HG03280 (cell line): Measurements from ENCODE around the gene MFSD8.
"Not testable (repeated sequence)": the region's sequence is repeated elsewhere in the genome, so short reads cannot be mapped to it uniquely, and the experiment has no call there.

Experiments used
- ATAC-seq: cut with Tn5 transposase; IDR thresholded peaks from one replicate; pipeline ENCODE4 v1.9.1; 2021; ENCODE audit warnings: mild to moderate bottlenecking, moderate library complexity; ENCODE audit not compliant: unreplicated experiment

Gene MFSD8, protein sequence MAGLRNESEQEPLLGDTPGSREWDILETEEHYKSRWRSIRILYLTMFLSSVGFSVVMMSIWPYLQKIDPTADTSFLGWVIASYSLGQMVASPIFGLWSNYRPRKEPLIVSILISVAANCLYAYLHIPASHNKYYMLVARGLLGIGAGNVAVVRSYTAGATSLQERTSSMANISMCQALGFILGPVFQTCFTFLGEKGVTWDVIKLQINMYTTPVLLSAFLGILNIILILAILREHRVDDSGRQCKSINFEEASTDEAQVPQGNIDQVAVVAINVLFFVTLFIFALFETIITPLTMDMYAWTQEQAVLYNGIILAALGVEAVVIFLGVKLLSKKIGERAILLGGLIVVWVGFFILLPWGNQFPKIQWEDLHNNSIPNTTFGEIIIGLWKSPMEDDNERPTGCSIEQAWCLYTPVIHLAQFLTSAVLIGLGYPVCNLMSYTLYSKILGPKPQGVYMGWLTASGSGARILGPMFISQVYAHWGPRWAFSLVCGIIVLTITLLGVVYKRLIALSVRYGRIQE

DNA sequence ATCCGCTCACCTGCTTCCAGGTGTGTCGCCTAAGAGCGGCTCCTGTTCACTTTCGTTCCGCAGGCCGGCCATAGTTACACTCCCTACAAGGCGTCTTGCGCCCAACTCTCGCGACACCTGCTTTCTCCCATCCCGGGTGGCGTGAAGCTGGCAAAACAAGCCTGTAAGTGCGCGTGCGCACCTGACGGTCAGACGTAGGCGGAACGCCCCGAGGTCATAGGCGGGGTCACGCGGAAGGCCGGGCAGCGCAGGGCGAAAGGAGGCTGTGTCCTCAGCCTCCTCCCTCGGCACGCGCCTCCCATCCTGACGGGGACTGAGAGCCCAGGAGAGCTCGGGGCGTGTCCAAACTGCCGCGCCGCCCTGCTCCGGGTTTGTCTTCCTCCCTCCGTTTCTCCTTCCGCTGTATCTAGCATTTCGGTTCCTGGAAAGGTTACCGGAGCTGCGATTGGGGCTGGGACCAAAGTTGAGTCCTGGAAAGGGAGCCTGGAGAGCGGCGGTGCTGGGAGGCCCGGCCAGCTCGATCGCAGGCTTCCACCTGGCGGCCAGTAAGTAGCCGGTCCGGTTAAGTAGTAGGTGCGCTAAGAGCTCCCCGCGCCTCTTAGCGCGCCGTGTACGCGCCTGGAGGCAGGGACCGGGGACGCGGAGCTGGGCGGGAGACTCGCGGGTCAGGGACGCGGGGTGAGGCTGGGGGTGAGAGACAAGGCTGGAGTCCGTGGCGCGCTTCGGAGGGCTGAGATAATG, at the start of gene MFSD8, which contains the start of gene ABHD18:
Gene MFSD8, minus strand, starts transcription at position 112 of the 741 bp plus-strand sequence. Its CDS starts 40 bp downstream, at position 72.
Gene ABHD18, plus strand, starts transcription at position 345 of the 741 bp plus-strand sequence. CDS start 17,550 bp downstream, outside the sequence.
- peak; percentile 94 for ATAC-seq

DNA sequence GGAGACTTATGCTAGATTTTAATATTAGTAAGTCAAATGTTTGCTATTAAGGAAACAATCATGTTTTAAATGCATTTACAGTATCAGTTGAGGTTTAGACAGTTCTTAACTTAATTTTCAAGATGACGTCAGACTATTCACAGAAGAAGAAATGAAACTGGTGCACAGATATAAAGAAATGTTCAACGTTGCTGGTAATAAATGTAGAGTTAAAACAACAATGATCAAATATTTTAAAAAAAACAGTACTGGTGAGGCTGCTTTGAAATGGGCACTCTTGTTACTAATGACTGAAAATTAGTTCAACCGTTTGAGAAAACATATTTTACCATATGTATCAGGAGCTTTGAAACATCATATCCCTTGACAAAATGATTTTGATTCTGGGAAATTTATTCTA, 44.5 kb upstream of the MFSD8 start:
- no peak for ATAC-seq

DNA sequence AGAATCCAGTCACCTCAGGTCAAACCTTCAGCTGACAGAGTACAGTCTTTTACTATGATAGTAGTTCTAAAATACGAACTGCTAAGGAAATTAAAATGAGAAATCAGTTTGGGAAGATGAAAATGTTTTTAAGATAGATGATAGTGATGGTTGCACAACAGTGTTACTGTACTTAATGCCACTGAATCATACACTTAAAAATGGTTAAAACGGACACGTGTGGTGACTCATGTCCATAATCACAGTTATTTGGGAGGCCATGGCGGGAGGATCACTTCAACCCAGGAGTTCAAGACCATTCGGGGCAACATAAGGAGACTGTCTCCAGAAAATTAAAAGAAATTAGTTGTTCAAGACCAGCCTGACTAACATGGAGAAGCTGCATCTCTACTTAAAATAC, 41.6 kb upstream of the MFSD8 start:
- no peak for ATAC-seq

DNA sequence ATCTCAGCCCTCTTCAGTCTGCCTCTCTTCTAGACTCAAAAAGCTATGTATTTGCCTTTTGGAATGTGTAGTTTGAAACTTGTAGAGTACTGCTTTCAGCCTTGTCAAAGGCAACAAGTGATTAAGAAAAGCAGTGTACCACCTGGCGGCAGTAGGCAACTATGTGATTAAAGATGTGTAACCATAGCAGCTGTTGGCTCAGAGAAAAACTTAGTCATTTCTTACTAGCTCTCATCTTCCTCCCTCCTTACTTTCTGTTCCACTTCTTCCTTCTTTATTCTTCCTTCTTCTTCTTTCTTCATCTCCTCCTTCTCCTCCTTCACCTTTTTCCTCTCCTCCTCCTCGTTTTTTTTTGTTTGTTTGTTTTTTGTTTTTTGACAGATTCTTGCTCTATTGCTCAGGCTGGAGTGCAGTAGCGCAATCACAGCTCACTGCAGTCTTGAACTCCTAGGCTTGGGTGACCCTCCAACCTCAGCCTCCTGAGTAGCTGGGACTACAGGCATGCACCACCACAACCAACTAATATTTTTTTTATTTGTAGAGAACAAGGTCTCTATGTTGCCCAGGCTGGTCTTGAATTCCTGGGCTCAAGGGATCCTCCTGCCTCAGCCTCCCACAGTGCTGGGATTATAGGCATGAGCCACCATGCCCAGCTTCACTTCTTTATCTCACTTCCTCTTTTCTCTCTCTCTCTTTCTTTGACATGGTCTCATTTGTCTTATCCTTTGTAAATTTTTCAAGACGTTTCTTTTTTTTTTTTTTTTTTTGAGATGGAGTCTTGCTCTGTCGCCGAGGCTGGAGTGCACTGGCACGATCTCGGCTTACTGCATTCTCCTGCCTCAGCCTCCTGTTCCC, 32.8 kb upstream of the MFSD8 start:
- peak; percentile 99 for ATAC-seq

DNA sequence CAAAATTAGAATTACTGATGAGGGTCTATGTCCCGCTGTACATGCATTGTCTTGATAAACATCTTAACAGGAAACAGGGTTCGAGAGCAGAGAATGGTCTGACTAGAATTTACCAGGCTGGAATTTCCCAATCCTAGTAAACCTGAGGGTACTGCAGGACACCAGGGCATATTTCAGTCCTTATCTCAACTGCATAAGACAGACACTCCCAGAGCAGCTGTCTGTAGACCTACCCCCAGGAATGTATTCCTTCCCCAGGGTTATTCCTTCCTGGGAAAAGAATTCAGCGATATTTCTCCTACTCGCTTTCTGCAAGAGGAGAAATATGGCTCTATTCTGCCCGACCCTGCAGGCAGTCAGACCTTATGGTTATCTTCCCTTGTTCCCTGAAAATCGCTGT, 31.5 kb upstream of the MFSD8 start:
- ATAC-seq = not testable (repeated sequence)

DNA sequence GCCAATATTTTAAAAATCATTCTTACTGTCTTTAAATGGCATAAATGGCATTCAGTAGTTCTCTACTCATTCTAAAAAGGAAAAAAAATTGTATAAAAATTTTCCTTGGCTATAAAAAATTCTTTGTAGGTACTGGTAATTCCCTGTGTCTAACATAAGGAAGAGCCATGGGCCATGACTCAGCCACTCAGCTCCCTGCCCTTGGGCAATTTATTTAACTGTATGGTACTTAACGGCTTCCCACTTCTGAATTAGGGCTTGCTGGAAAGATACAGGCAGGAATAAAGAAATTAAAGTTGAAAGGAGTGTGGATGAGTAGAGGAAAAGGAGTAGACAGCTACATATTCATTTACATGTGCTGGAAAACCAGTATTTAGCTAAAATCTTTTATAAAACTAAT, 30.8 kb upstream of the MFSD8 start:
- no peak for ATAC-seq

DNA sequence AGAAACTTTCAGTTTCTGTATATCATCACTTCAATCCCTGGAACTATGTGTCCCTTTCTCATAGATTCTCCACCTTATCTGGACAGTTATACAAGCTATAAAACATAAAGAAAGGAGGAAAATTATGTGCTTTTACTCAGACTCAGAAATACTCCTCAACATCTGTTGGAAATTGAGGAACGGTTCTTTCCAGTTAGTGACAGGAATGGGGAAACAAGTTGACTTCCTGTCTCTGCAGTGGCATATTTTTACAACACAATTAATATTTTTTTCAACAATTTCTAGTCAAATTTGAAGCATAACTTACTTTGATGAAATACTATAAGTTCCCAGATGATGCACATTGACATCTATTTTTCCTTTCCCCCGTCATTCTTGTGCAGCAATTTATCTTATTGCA, 28.2 kb upstream of the MFSD8 start:
- no peak for ATAC-seq

DNA sequence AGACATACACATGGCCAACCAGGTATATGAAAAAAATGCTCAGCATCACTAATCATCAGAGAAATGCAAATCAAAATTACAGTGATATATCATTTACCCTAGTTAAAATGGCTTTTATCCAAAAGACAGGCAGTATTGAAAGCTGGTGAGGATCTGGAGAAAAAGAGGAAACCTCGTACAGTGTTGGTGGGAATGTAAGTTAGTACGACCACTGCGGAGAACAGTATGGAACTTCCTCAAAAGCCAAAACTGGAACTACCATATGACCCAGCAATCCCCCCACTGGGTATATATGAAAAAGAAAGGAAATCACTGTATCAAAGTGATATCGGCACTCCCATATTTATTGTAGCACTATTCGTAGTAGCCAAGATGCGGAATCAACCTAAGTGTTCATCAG, 23.7 kb upstream of the MFSD8 start:
- no peak for ATAC-seq

DNA sequence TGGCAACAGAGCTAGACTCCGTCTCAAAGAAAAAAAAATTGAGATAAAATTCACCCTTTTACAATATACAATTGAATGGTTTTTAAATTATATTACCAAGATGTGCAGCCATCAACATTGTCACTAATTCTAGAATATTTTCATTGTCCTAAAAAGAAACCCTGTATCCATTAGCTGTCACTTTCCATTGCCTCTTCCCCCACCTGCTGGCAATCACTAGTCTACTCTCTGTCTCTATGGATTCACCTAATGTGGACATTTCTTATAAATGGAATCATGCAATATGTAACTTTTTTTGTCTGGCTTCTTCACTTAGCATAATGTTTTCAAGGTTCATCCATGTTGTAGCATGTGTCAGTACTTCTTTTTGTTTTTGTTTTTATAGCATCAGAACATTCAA, 21.0 kb upstream of the MFSD8 start:
- ATAC-seq = no peak

DNA sequence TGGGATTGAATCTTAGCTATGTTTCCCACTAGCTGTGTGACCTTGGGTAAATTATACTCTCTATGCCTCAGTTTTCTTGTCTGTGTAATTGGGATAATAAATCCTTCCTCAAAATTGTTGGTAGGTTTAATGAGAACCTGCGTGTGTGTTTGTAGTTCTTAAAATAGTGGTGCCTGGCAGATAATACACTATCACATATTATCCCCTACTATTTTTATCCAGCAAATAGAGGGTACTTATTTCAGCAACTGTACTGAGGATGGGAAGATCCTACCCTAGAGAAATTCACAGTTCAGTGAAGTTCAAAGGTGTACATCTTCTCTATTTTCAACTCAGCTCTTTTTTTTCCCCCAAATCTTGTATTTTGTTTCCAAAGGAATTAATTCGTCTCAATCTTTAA, 17.5 kb upstream of the MFSD8 start:
- no peak for ATAC-seq

DNA sequence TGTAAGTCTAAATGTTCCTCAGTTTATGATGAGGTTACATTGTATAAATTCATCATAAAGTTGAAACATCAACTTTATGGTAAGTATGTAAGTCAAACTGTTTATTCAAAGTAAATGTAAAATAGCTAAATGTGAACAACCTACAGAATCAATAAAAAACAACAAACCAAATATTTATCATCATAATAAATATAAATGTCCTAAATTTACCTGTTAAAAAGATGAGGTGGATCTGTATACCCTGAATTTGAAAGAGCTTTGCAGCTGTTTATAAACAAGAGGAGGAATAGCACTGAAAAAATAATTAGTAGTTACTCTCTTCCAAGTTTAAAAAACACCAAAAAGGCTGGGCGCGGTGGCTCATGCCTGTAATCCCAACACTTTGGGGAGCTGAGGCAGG, 14.0 kb upstream of the MFSD8 start:
- ATAC-seq = no peak

DNA sequence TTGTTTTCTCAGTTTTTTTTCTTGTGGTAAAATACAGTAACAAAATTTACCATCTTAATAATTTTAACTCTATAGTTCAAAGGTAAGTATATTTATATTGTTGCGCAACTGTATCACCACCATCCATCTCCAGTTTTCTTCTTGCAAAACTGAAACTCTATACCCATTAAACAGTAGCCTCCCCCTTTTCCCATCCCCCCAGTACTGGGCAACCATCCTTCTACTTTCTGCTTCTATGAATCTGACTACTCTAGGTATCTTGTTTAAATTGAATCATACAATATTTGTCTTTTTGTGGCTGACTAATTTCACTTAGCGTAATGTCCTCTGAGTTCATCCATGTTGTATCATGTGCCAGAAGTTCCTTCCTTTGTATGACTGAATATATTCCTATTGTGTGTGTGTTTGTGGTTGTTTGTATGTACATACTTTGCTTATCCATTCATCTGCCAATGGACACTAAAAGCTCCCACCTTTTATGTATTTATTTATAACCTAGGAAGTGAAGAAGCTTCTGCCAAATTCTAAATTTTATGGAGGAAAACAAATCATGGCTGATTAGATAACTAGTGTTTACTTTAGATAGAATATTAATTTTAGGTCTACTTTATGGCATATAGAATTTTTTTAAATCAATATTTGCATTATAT, 10.3 kb upstream of the MFSD8 start:
- no peak for ATAC-seq

DNA sequence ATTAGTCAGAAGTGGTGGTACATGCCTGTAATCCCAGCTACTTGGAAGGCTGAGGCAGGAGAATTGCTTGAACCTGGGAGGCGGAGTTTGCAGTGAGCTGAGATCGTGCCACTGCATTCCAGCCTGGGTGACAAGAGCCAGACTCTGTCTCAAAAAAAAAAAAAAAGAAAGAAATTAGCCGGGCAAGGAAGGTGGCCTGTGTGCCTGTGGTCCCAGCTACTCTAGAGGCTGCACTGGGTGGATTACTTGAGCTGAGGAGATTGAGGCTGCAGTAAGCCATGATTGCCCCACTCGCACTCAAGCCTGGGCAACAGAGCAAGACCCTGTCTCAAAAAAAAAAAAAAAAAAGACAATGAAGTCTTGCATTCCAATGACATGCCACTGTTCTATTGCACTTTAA, 6.0 kb upstream of the MFSD8 start:
- not testable (repeated sequence) for ATAC-seq

DNA sequence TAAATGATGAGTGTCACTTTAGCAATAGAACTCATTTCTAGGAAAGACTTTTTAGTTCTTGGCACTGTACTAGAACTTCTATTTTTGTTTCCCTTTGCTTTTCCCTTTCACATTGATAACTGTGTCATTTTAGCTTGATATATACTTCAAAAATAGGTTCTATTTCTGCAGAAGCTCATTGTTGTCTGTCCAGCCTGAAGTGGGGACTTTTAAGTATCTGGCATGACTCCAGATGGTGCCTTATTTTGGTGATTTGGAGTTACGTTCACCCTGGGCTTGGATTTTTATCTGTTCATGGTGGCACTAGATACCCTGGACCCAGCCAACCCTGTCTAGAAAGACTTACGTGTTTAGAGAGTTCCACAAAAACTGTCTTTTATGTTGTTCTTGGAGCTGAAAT, 3.6 kb upstream of the MFSD8 start:
- ATAC-seq = no peak

DNA sequence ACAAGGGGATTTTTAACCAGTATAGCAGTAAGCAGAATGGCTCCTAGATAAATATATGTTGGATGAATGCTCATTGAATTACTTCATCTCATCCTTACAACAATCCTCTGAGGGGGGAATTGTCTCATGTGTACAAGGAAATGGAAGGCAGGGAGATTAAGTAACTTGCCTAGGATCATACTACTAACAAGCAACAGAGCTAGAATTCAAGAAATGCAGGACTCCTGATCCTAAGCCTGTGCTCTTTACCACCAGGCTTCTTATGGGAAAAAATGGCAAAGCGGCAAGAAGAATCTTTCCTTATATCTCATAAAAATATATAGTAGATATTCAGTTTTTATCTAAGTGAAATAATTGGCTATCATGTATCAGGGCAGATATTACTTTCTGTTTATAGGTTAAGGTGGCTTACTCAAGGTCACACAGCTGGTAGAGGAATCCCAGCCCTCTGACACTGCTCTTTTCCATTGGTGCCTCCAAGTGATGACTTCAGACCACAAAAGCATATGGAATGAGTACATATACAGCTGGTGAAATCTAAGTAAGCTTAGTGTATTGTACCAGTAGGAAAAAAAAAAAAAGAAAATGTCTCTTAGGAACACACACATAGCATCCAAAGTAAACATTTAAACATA, 2.3 kb upstream of the MFSD8 start:
- no peak for ATAC-seq

DNA sequence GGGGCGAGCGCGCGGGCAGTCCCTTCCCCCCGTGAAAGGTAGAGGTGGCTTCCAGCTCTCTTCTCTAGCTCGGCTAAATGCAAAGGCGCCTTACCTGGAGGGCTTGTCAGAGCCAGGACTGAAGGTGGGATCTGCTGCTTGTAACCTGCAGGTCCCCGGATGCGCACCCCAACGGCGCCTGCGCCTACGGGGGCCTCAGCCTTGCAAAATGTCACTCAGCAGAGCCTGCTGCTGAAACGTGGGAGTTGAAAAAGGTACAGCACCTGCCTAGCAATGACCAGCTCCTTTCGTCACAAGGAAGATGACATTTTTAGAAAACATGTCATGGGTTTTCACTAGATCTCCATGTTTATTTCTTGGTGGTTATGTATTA, 816 bp upstream of the MFSD8 start:
- ATAC-seq = peak; percentile 41

DNA sequence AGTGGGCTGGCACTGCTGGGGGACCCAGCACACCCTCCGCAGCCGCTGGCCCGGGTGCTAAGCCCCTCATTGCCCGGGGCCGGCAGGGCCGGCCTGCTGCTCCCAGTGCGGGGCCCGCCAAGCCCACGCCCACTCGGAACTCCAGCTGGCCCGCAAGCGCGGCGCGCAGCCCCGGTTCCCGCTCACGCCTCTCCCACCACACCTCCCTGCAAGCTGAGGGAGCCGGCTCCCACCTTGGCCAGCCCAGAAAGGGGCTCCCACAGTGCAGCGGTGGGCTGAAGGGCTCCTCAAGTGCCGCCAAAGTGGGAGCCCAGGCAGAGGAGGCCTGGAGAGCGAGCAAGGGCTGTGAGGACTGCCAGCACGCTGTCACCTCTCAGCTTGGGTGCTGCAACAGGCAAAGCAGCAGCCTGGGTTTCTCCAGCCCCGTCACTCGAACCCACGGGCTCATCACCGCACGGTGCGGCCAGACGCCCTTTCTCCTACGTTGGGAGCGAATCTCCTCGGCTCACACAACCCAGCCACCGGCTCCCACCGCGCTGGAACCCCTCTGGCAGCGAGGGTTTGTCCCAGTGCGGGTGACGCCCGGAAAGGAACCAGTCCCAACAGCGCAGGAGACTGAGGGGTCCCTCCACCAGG, 429 bp downstream of the MFSD8 start:
- peak; percentile 11 for ATAC-seq

DNA sequence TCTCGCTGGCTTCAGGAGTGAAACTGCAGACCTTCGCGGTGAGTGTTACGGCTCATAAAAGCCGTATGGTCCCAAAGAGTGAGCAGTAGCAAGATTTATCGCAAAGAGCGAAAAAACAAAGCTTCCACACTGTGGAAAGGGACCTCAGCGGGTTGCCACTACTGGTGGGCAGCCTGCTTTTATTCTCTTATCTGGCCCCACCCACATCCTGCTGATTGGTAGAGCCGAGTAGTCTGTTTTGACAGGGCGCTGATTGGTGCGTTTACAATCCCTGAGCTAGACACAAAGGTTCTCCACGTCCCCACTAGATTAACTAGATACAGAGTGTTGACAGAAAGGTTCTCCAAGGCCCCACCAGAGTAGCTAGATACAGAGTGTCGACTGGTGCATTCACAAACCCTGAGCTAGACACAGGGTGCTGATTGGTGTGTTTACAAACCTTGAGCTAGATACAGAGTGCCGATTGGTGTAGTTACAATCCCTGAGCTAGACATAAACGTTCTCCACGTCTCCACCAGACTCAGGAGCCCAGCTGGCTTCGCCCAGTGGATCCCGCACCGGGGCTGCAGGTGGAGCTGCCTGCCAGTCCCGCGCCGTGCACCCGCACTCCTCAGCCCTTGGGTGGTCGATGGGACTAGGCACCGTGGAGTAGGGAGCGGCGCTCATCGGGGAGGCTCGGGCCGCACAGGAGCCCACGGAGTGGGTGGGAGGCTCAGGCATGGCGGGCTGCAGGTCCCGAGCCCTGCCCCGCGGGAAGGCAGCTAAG, 1.2 kb downstream of the MFSD8 start:
- ATAC-seq = not testable (repeated sequence)

DNA sequence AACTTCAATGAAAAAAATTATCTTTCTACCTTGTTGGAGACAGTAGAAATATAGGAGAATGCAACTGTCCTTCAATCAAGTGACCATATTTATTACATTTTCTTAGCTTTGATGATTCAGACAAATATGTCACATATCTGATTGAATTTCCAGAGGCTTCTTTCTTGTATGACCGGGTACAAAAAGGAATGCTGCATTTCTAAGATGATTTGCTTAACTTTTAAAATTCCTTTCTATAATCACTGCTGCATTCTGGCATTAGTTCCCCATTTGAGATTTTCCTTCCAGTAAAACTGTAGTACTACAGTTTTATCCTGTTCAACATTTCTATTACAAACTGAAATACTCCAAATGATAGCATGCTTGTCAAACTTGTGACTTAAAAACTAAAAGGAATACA, 5.2 kb downstream of the MFSD8 start:
- no peak for ATAC-seq
